SK-N-SH (cell line): ENCODE measurements around the gene MARCHF3. TPM values are rescaled to one million over a fixed set of nuclear protein-coding genes. Genes with fewer than 3 reads are reported as not detected.

Experiments used
- CTCF ChIA-PET: fragments of 300-600, 350-600 bp; formaldehyde crosslinking; extraction: SDS; loops from one replicate; lab custom pipeline; 2021; lab: Yijun Ruan, JAX
- POLR2A ChIA-PET: fragments of 350-600 bp; sonication (Branson Sonifier 250); formaldehyde crosslinking; extraction: SDS; loops from one replicate; lab custom pipeline; 2020; ENCODE audit warnings: antibody characterized with exemption, inconsistent platforms; lab: Yijun Ruan, JAX
- DNase-seq: peaks from one replicate; pipeline ENCODE4 v3.0.0; 2012
- H2AFZ ChIP-seq: fragments of 200-600 bp; sonication (generic); 2 replicates; pipeline ENCODE4 v1.8.1; 2016; ENCODE audit warnings: antibody characterized with exemption, mild to moderate bottlenecking, low read depth
- H3F3A ChIP-seq: fragments of 200-600 bp; sonication (generic); replicated peaks from 2 replicates; pipeline ENCODE3; 2016; ENCODE audit warnings: antibody characterized with exemption, mild to moderate bottlenecking; ENCODE audit not compliant: insufficient read depth
- H3K27ac ChIP-seq, 2 experiments: fragments of 200-500 bp in 1 of 2; fragments of 200-600 bp in 1 of 2; sonication (Bioruptor generic) in 1 of 2; sonication (generic), shearing (Covaris generic) in 1 of 2; 2 replicates each; pipeline versions ENCODE4 v1.5.1 to v1.6.1; 2014 to 2016; ENCODE audit warnings: low read depth in 2 of 2, inconsistent platforms in 1 of 2, low read length in 1 of 2, mild to moderate bottlenecking in 1 of 2, mixed read lengths in 1 of 2
- H3K27me3 ChIP-seq: fragments of 200-600 bp; sonication (generic), shearing (Covaris generic); 2 replicates; pipeline ENCODE4 v1.6.1; 2016; ENCODE audit warnings: mixed run types; ENCODE audit not compliant: insufficient read depth
- H3K36me3 ChIP-seq, 2 experiments: fragments of 200-500 bp in 1 of 2; fragments of 200-600 bp in 1 of 2; sonication (Bioruptor generic) in 1 of 2; sonication (generic) in 1 of 2; replicated peaks in 1 of 2; 2 replicates each; pipeline versions ENCODE3 to v1.5.1; 2014 to 2016; ENCODE audit warnings: low read length in 1 of 2, mild to moderate bottlenecking in 1 of 2; ENCODE audit not compliant: insufficient read depth in 2 of 2, control insufficient read depth in 1 of 2
- H3K4me1 ChIP-seq, 2 experiments: fragments of 200-500 bp in 1 of 2; fragments of 200-600 bp in 1 of 2; sonication (Bioruptor generic) in 1 of 2; sonication (generic), shearing (Covaris generic) in 1 of 2; 2 replicates each; pipeline versions ENCODE4 v1.5.1 to v1.6.1; 2014 to 2016; ENCODE audit warnings: low read depth in 1 of 2, low read length in 1 of 2, mixed run types in 1 of 2; ENCODE audit not compliant: insufficient read depth in 2 of 2, control insufficient read depth in 1 of 2
- H3K4me2 ChIP-seq: fragments of 200-600 bp; sonication (generic), shearing (Covaris generic); 2 replicates; pipeline ENCODE4 v1.6.1; 2017; ENCODE audit warnings: mixed run types
- H3K4me3 ChIP-seq, 2 experiments: fragments of 200-500 bp in 1 of 2; fragments of 200-600 bp in 1 of 2; sonication (Bioruptor generic) in 1 of 2; sonication (generic), shearing (Covaris generic) in 1 of 2; 2 replicates each; pipeline versions ENCODE4 v1.5.1 to v1.8.1; 2014 to 2016; ENCODE audit warnings: low read depth in 2 of 2, inconsistent platforms in 1 of 2, low read length in 1 of 2, mild to moderate bottlenecking in 1 of 2, mixed read lengths in 1 of 2, moderate library complexity in 1 of 2
- H3K79me2 ChIP-seq: fragments of 200-600 bp; sonication (generic); 2 replicates; pipeline ENCODE4 v1.8.1; 2017; ENCODE audit warnings: mild to moderate bottlenecking; ENCODE audit not compliant: insufficient read depth
- H3K9ac ChIP-seq: fragments of 200-600 bp; sonication (generic); 2 replicates; pipeline ENCODE4 v1.6.1; 2017; ENCODE audit warnings: mixed run types
- H3K9me2 ChIP-seq: fragments of 200-600 bp; sonication (generic); 2 replicates; pipeline ENCODE4 v1.6.1; 2017; ENCODE audit warnings: mixed run types
- H3K9me3 ChIP-seq: fragments of 200-600 bp; sonication (generic); 2 replicates; pipeline ENCODE4 v1.6.1; 2017; ENCODE audit warnings: mixed run types, mild to moderate bottlenecking, moderate library complexity
- H4K20me1 ChIP-seq: fragments of 200-600 bp; sonication (generic); 2 replicates; pipeline ENCODE4 v1.6.1; 2017; ENCODE audit warnings: mild to moderate bottlenecking, mixed run types; ENCODE audit not compliant: insufficient read depth
- CHD2 ChIP-seq: fragments of 150-350 bp; IDR thresholded peaks from 2 replicates; pipeline ENCODE4 v1.6.1; 2018; ENCODE audit warnings: low read length; ENCODE audit not compliant: partially characterized antibody
- EP300 ChIP-seq, 2 experiments: IDR thresholded peaks; 2 replicates each; pipeline versions ENCODE4 v1.4.0 to v1.6.1; 2012; ENCODE audit warnings: borderline replicate concordance in 1 of 2, low read depth in 1 of 2, low read length in 1 of 2
- FOXM1 ChIP-seq: IDR thresholded peaks from 2 replicates; pipeline ENCODE4 v1.4.0; 2012; ENCODE audit warnings: low read depth, mild to moderate bottlenecking
- IRF3 ChIP-seq: fragments of 150-350 bp; IDR thresholded peaks from 2 replicates; pipeline ENCODE4 v1.6.1; 2016; ENCODE audit warnings: mild to moderate bottlenecking, low read depth, low read length
- JUND ChIP-seq: IDR thresholded peaks from 2 replicates; pipeline ENCODE4 v1.4.0; 2012
- MXI1 ChIP-seq: IDR thresholded peaks from 2 replicates; pipeline ENCODE4 v1.6.1; 2012; ENCODE audit warnings: mild to moderate bottlenecking, low read depth, low read length, improper control_type of control experiment
- NRF1 ChIP-seq: IDR thresholded peaks from 2 replicates; pipeline ENCODE4 v1.6.1; 2012; ENCODE audit warnings: low read depth, mild to moderate bottlenecking, low read length
- PBX3 ChIP-seq: IDR thresholded peaks from 2 replicates; pipeline ENCODE4; 2012
- RAD21 ChIP-seq: IDR thresholded peaks from 2 replicates; pipeline ENCODE4 v1.6.1; 2012; ENCODE audit warnings: mild to moderate bottlenecking, low read length
- SMC3 ChIP-seq: IDR thresholded peaks from 2 replicates; pipeline ENCODE4 v1.6.1; 2012; ENCODE audit warnings: low read depth, low read length, improper control_type of control experiment
- USF1 ChIP-seq: IDR thresholded peaks from 2 replicates; pipeline ENCODE4 v1.4.0; 2012; ENCODE audit warnings: low read depth, borderline replicate concordance
- YY1 ChIP-seq: IDR thresholded peaks from 2 replicates; pipeline ENCODE4 v1.4.0; 2012; ENCODE audit warnings: low read depth, mild to moderate bottlenecking
- ZBTB33 ChIP-seq: IDR thresholded peaks from 2 replicates; pipeline ENCODE4 v1.4.0; 2012; ENCODE audit warnings: low read depth, borderline replicate concordance
- WGBS: methylation state at CpG from one replicate; pipeline ENCODE4 v1.1.6; 2017; ENCODE audit warnings: low lambda C conversion rate; 5-methylcytosine and 5-hydroxymethylcytosine counted together
- polyA plus RNA-seq, 3 experiments: library from polyadenylated mRNA; depleted of rRNA; stranded (reverse); fragments of >200 nt; gene quantifications; 2 replicates each; pipeline ENCODE4 v1.2.3, GENCODE V29; 2012

Gene MARCHF3
- polyA plus RNA-seq, 1 of the 3 experiments (the other 2 are of a cell fraction) = 21.5 TPM

- POLR2A ChIA-PET = no interaction called here
Observed at GRCh38 chr5:126982926-126983873, 47.2 kb downstream of the MARCHF3 start.

More at GRCh38 chr5:126982926-126983873, 47.2 kb downstream of the MARCHF3 start:
- peaks cover 5% of the 10 kb centered on the region for H3F3A ChIP-seq
- H3K4me3 ChIP-seq = no peak overlapping the region
- H3K9me2 ChIP-seq = no peaks in the 10 kb centered on the region
- CTCF ChIA-PET = interaction anchor here (0.7 kb wide), 1 partner anchor 46 kb away, joined by 3 read pairs; no protein-coding TSS in a partner anchor
- H3K27me3 ChIP-seq = no peaks in the 10 kb centered on the region
- peaks cover 6 to 8% of the 10 kb centered on the region in 2 experiments; a peak in 2 of 4 replicates for H3K4me1 ChIP-seq
- no peaks in the 10 kb centered on the region for H3K9me3 ChIP-seq
- H4K20me1 ChIP-seq = no peaks in the 10 kb centered on the region
- H3K79me2 ChIP-seq = peaks cover 23% of the 10 kb centered on the region
- WGBS = 94% methylated on average over 10 of the region's 12 CpGs
- TF ChIP-seq FOXM1 (no peak), RAD21 (no peak), USF1 (no peak), PBX3 (no peak), YY1 (no peak), MXI1 (no peak), NRF1 (no peak), SMC3 (no peak), ZBTB33 (no peak), CHD2 (no peak), IRF3 (no peak), EP300 (IDR thresholded peaks at IDR 0.05; ENCODE audit: borderline replicate concordance in 1 of 2, low read depth in 1 of 2, low read length in 1 of 2) (no peak), JUND (no peak)
- TF ChIP-seq, all 33 proteins: peak for 0
- Histone ChIP-seq H3K4me2 (no peak overlapping the region), H3K36me3 (no peaks in the 10 kb centered on the region), H3K9ac (no peak overlapping the region), H3K27ac (no peak overlapping the region), H2AFZ (no peak overlapping the region)
- DNase-seq = no peak
